Ammon's horn (tissue), 1 donor: ENCODE results near the gene KLHL40.

Experiments
- DNase-seq: peaks from one replicate; pipeline ENCODE4 v3.0.0-alpha.2; 2016; ENCODE audit warnings: low spot score

Gene KLHL40

DNA sequence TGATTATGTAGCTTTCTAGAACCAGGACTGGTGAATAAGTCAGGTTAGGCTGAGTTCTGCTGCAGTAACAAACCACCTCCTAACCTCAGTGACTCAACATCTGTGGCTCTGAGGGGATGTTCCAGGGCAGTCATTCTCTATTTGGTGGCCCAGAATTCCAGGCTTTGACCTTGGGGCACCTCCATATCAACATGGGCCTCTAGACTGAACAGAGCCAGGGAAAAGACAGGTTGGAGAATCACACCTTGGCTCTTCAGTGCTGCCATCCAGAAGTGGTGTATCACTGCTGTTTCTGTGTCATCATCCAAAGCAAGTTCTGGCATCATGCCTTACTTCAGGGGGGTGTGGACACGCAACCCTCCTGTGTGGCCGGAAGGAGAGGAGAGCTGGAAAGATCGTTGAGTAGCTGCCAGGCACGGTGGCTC is 16.5 kb upstream of the KLHL40 start:
- no peak for DNase-seq

- DNase-seq, result no peak
Observed at GRCh38 chr3:42670051-42670576, 15.2 kb upstream of the KLHL40 start.

- DNase-seq, result no peak
Observed at GRCh38 chr3:42670670-42671069, 14.7 kb upstream of the KLHL40 start.

- DNase-seq, result no peak
Observed at GRCh38 chr3:42672515-42672914, 12.8 kb upstream of the KLHL40 start.

GRCh38 chr3:42673082-42673481 is 12.3 kb upstream of the KLHL40 start:
- no peak for DNase-seq

DNA sequence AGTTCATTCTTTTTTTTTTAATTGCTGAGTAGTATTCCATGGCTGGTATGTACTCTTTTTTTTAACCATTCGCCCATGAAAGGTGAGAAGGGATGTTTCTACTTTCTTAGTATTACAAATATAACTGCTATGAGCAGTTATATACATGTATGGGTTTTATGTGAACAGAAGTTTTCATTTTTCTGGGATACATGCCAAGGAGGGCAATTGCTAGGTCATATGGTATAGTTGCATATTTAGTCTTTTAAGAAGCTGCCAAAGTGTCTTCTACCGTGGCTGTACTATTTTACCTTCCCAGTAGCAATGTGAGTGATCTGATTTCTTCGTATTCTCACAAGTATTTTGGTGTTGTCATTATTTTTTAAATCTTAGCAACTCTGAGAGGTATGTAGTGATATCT is 11.2 kb upstream of the KLHL40 start:
- DNase-seq, result no peak

DNA sequence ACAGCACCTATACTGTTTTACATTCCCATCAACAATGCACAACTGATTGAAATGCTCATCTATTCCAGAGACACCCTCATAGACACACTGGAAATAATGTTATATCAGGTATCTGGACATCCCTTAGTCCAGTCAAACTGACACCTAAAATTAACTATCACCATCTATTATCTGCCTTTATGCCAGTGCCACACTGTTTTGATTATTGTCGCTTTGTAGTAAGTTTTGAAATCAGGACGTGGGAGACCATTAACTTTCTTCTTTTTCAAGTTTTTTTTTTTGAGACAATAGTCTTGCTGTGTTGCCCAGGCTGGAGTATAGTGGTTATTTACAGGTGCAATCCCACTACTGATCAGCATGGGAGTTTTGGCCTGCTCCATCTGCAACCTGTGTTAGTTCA is 9.4 kb upstream of the KLHL40 start:
- no peak for DNase-seq

DNA sequence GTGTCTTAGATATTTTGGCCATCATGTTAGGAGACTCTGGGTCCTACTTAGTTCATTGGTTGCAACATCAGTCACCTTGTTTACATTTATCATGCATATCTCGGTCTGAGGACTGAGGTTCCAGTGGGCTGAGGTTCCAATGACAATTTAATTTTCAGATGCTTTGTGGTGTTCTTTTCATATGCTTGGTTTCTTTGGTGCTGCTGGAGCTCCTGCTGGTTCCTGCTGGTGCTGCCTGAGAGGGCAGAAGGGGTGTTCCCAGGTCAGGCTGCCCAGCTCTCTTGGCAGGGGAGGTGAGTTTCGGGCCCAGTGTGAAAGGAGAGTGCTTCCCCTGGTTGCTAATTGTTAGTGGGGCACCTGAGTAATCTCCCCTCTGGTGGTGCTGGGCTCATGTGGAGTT is 6.9 kb upstream of the KLHL40 start:
- no peak for DNase-seq

- no peak for DNase-seq
Observed at GRCh38 chr3:42680271-42680670, 5.1 kb upstream of the KLHL40 start.

DNA sequence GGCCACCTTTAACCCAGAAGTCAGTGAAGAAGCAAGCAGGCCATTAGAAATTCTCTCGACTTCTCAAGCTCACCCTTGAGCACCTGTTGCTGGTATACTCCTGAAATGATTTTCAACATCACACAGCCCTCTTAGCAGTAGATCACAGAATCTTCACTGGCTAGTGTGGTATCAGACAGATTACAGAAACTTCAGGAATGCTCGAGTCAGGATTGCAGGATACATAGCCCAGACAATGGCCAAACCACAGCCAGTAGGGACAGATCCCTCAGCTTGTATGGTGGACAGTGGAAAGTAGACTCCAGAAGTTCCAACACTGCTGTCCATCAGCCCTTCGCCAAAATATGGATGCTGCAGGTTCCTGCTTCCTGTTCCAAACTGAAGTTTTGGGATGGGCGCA is 4.5 kb upstream of the KLHL40 start:
- DNase-seq, result no peak

- DNase-seq, result no peak
Observed at GRCh38 chr3:42681361-42682038, 3.8 kb upstream of the KLHL40 start.

DNA sequence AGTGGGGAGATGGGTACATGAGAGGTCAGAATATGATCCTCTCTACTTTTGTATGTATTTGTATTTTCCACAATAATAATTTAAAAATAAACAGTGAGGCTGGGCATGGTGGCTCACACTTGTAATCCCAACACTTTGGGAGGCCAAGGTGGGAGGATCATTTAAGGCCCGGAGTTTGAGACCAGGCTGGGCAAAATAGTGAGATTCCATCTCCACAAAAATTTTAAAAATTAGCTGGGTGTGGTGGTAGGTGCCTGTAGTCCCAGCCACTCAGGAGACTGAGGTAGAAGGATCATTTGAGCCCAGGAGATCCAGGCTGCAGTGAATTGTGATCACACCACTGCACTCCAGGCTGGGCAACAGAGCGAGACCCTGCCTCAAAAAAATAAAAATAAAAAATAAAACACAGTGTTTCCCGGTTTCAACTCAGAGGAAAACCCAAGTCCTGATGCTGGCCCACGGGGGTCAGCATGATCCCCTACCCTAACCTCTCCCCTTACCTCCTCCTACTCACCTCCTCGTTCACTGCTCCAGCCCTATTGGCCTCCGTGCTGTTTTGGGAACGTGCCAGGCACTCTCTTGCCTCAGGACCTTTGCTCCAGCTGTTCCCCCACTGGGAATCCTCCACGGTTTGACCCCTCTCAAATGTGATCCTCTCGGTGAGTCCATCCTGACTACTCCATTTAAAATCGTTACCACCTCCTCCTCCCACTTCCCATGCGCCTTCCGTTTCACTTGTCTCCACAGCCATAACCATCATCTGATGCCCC is 2.9 kb upstream of the KLHL40 start:
- DNase-seq, result no peak

DNA sequence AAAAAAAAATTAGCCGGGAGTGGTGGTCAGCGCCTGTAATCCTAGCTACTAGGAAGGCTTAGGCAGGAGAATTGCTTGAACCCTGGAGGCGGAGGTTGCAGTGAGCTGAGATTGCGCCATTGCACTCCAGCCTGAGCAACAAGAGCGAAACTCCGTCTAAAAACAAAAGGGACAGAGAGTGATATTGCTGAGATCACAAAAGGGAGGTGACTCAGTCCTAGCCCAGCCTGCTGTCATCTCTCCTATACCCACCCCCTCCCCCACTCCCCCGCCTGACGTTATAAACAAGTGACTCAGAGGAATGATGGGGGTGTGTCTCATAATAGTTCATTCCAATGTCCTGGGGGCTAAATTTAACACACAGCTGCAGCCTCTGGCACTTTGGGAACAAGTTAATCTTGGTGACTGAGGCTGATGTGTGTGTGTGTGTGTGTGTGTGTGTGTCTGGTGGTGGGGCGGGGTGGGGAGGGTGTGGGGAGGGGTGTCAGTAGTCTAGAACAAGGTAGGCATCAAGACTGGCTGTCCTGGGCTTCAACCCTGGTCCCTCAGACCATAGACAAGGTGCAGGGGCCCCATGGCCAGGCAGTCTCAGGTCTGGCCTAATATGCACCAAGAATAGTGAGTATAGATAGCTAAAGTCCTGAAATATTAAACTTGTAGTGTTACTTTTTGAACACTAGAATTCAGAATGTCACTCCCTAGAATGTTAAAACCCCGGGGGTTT is 1.3 kb upstream of the KLHL40 start:
- peak; percentile 87 for DNase-seq

GRCh38 chr3:42684632-42685362 is 540 bp upstream of the KLHL40 start:
- DNase-seq, result no peak

GRCh38 chr3:42685891-42686820 is 819 bp downstream of the KLHL40 start:
- no peak for DNase-seq

- DNase-seq, result no peak
Observed at GRCh38 chr3:42686832-42687650, 1.7 kb downstream of the KLHL40 start.

GRCh38 chr3:42688016-42688415 is 2.7 kb downstream of the KLHL40 start:
- DNase-seq, result no peak

DNA sequence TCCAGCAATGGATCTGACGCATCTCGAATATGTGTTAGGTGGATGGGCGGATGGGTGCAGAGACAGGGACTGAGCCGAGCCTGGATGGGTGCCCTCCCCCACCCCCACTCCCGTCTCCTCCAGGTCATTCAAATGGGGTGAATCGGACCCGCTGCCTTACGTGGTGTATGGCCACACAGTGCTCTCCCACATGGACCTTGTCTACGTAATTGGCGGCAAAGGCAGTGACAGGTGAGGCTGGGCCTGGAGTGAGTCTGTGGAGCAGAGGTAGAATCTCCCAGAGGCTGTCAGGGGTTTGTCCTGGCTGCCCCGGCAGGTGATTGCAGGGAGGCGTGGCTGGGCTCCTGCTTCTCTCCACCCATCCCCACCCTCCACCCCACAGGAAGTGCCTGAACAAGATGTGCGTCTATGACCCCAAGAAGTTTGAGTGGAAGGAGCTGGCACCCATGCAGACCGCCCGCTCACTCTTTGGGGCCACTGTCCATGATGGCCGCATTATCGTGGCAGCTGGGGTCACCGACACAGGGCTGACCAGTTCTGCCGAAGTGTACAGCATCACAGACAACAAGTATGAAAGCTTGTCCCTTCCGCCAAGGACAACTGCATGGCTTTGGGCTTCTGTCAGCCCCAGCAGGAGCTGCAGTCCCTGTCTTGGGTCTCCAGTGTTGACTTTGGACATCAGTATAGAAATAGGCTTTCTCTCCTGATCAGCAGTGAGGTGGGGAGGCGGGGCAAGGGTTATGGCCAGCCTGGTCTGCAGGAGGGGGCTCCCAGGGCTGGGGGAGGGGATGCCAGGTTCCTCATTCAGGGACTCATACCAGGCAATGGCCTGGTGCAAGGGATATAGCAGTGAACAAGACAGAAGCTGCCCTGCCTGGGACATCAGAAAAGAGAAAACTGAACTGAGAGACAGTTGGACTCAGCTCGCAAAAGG is 3.4 kb downstream of the KLHL40 start:
- no peak for DNase-seq

GRCh38 chr3:42689421-42690014 is 4.2 kb downstream of the KLHL40 start:
- no peak for DNase-seq
